Mesenchymal stem cell (in vitro differentiated cells and primary cell): ENCODE data around the gene PDE8A.

ENCODE experiments used
- DNase-seq: peaks from one replicate; pipeline ENCODE4 v3.0.0-alpha.2; 2013
- H2AFZ ChIP-seq: one replicate; pipeline ENCODE4 v1.6.1; 2013; ENCODE audit warnings: low read depth, mild to moderate bottlenecking, control low read depth, inconsistent platforms, low read length, moderate library complexity
- H2AK5ac ChIP-seq: 2 replicates; pipeline ENCODE4 v1.6.1; 2013; ENCODE audit warnings: low read length, moderate library complexity, mild to moderate bottlenecking, inconsistent platforms; ENCODE audit not compliant: severe bottlenecking
- H2BK120ac ChIP-seq: one replicate; pipeline ENCODE4 v1.6.1; 2013; ENCODE audit warnings: low read depth, mild to moderate bottlenecking, inconsistent platforms, low read length, moderate library complexity
- H2BK12ac ChIP-seq, 2 experiments: one replicate each; pipeline ENCODE4 v1.6.1; 2013; ENCODE audit warnings: inconsistent platforms in 2 of 2, low read length in 2 of 2, mild to moderate bottlenecking in 2 of 2, moderate library complexity in 2 of 2, control low read depth in 1 of 2
- H2BK15ac ChIP-seq: one replicate; pipeline ENCODE4 v1.6.1; 2013; ENCODE audit warnings: mild to moderate bottlenecking, low read depth, inconsistent platforms; ENCODE audit not compliant: poor library complexity, severe bottlenecking
- H2BK5ac ChIP-seq: 2 replicates; pipeline ENCODE4 v1.6.1; 2013; ENCODE audit warnings: low read depth, mild to moderate bottlenecking, low read length, control low read depth, inconsistent platforms; ENCODE audit not compliant: poor library complexity, severe bottlenecking
- H3K14ac ChIP-seq, 2 experiments: one replicate each; pipeline ENCODE4 v1.6.1; 2013; ENCODE audit warnings: inconsistent platforms in 2 of 2, low read length in 2 of 2, control low read depth in 1 of 2, mild to moderate bottlenecking in 1 of 2, moderate library complexity in 1 of 2
- H3K18ac ChIP-seq, 2 experiments: one replicate each; pipeline ENCODE4 v1.6.1; 2013; ENCODE audit warnings: inconsistent platforms in 2 of 2, low read length in 2 of 2, control low read depth in 1 of 2, low read depth in 1 of 2, mild to moderate bottlenecking in 1 of 2
- H3K23ac ChIP-seq, 2 experiments: one replicate each; pipeline ENCODE4 v1.6.1; 2013; ENCODE audit warnings: inconsistent platforms in 2 of 2, low read length in 2 of 2, mild to moderate bottlenecking in 2 of 2, moderate library complexity in 2 of 2, control low read depth in 1 of 2
- H3K27ac ChIP-seq: 2 replicates; pipeline ENCODE4 v1.5.1; 2013; ENCODE audit warnings: mild to moderate bottlenecking, moderate library complexity, low read length, control low read depth, inconsistent platforms; ENCODE audit not compliant: poor library complexity, severe bottlenecking
- H3K27me3 ChIP-seq, 2 experiments: 2 replicates each; pipeline versions ENCODE4 v1.6.1 to v1.7.0; 2013; ENCODE audit warnings: low read length in 2 of 2, mild to moderate bottlenecking in 2 of 2, moderate library complexity in 2 of 2, control low read depth in 1 of 2, inconsistent platforms in 1 of 2; ENCODE audit not compliant: control insufficient read depth in 1 of 2, insufficient read depth in 1 of 2
- H3K36me3 ChIP-seq, 2 experiments: 2 replicates each; pipeline versions ENCODE4 v1.6.1 to v1.7.0; 2013; ENCODE audit warnings: low read length in 2 of 2, control low read depth in 1 of 2, inconsistent platforms in 1 of 2, low read depth in 1 of 2, mild to moderate bottlenecking in 1 of 2; ENCODE audit not compliant: insufficient read depth in 2 of 2, control insufficient read depth in 1 of 2
- H3K4ac ChIP-seq, 2 experiments: one replicate each; pipeline ENCODE4 v1.6.1; 2013; ENCODE audit warnings: inconsistent platforms in 2 of 2, low read length in 2 of 2, mild to moderate bottlenecking in 2 of 2, moderate library complexity in 2 of 2, control low read depth in 1 of 2, low read depth in 1 of 2
- H3K4me1 ChIP-seq: 2 replicates; pipeline ENCODE4 v1.6.1; 2013; ENCODE audit warnings: low read depth, low read length, control low read depth; ENCODE audit not compliant: control insufficient read depth, insufficient read depth
- H3K4me2 ChIP-seq: 2 replicates; pipeline ENCODE4 v1.6.1; 2013; ENCODE audit warnings: low read length, mild to moderate bottlenecking, inconsistent platforms; ENCODE audit not compliant: poor library complexity, severe bottlenecking
- H3K4me3 ChIP-seq, 2 experiments: 2 replicates each; pipeline versions ENCODE4 v1.5.1 to v1.7.0; 2013; ENCODE audit warnings: low read length in 2 of 2, mild to moderate bottlenecking in 2 of 2, control low read depth in 1 of 2, low read depth in 1 of 2; ENCODE audit not compliant: insufficient read depth in 1 of 2
- H3K79me1 ChIP-seq: replicated peaks from 2 replicates; pipeline ENCODE4 v1.6.1; 2013; ENCODE audit warnings: mild to moderate bottlenecking, control low read depth, low read length, inconsistent platforms; ENCODE audit not compliant: poor library complexity, severe bottlenecking
- H3K9ac ChIP-seq: 2 replicates; pipeline ENCODE4 v1.7.0; 2013; ENCODE audit warnings: mild to moderate bottlenecking, low read length, moderate library complexity
- H3K9me3 ChIP-seq: 2 replicates; pipeline ENCODE4 v1.7.0; 2013; ENCODE audit warnings: mild to moderate bottlenecking, low read length; ENCODE audit not compliant: control insufficient read depth
- H4K8ac ChIP-seq: one replicate; pipeline ENCODE4 v1.6.1; 2013; ENCODE audit warnings: inconsistent platforms, mild to moderate bottlenecking, low read length, moderate library complexity
- H4K91ac ChIP-seq: one replicate; pipeline ENCODE4 v1.6.1; 2013; ENCODE audit warnings: mild to moderate bottlenecking, low read length, inconsistent platforms
- WGBS: methylation state at CpG from one replicate; pipeline ENCODE4 v1.1.7; 2013; ENCODE audit warnings: mixed read lengths; 5-methylcytosine and 5-hydroxymethylcytosine counted together

Gene PDE8A

DNA sequence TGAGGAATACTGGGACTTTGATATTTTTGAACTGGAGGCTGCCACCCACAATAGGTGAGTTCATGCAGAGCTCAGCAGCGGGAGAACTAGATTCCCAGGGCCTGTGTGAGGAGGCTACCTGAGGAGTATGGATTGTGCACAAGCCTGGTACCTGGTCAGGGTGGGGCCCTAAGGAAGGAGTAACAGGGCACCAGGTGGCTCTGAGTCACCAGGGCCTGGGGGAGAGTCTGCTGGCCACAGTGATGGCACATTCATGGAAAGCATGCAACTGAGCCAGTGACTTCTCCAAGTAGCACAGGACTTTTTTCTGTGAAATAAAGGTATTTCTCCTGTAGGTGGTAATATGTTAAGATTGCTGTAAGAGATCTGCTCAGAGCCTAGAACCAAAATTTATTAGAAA is 134.4 kb downstream of the PDE8A start:
- H3K18ac ChIP-seq, result no peak overlapping the region
- H4K8ac ChIP-seq, result no peak overlapping the region
- H3K9me3 ChIP-seq, result no peaks in the 10 kb centered on the region
- no peak overlapping the region for H2AFZ ChIP-seq
- H3K27ac ChIP-seq, result no peak overlapping the region
- no peak for DNase-seq
- H3K4me1 ChIP-seq, result no peaks in the 10 kb centered on the region
- 97% methylated on average over 1 of the region's 1 CpG for WGBS
- H2BK5ac ChIP-seq, result no peak overlapping the region
- H2BK15ac ChIP-seq, result no peak overlapping the region
- H3K4me3 ChIP-seq, result no peak overlapping the region
- no peak overlapping the region for H4K91ac ChIP-seq
- H3K9ac ChIP-seq, result no peak overlapping the region
- H3K14ac ChIP-seq, result no peak overlapping the region
- no peak overlapping the region for H3K23ac ChIP-seq
- peaks cover 19 to 70% of the 10 kb centered on the region in 2 experiments for H3K36me3 ChIP-seq
- no peak overlapping the region for H2BK120ac ChIP-seq
- no peak overlapping the region for H3K4me2 ChIP-seq
- H3K79me1 ChIP-seq, result no peaks in the 10 kb centered on the region
- H3K27me3 ChIP-seq, result no peaks in the 10 kb centered on the region
- H2AK5ac ChIP-seq, result no peak overlapping the region
- H2BK12ac ChIP-seq, result no peak overlapping the region
- H3K4ac ChIP-seq, result no peak overlapping the region

DNA sequence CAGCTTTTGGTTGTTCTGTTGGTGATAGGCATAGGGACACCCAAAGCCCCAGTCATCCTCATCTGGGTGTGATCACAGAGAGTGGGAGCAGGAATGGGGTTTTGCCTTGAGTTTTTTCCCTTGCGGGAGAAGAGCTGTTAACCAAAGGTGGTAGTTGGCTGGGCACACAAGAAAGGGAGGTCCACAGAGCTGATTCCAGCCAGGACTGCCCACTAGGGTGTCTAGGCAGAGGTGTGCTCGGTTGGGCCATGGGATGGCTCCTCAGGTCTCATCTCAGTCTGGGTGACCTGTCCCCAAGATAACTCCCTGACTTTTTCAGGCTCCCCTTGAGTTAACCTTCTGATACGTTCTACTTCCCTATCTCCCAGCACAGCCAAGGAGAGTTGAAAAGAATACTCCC is 134.8 kb downstream of the PDE8A start:
- Histone ChIP-seq H3K9me3 (no peaks in the 10 kb centered on the region), H3K4me3 (no peak overlapping the region), H3K23ac (no peak overlapping the region), H4K91ac (no peak overlapping the region), H3K4me1 (no peaks in the 10 kb centered on the region), H2BK120ac (no peak overlapping the region), H3K27me3 (no peaks in the 10 kb centered on the region), H2BK5ac (no peak overlapping the region), H4K8ac (no peak overlapping the region), H2BK12ac (no peak overlapping the region), H3K4me2 (no peak overlapping the region), H3K18ac (no peak overlapping the region), H3K36me3 (peaks cover 19 to 70% of the 10 kb centered on the region in 2 experiments), H2AK5ac (no peak overlapping the region), H3K9ac (no peak overlapping the region), H2BK15ac (no peak overlapping the region), H3K27ac (no peak overlapping the region), H2AFZ (no peak overlapping the region), H3K79me1 (no peaks in the 10 kb centered on the region), H3K4ac (no peak overlapping the region), H3K14ac (no peak overlapping the region)
- WGBS, result 100% methylated on average over 3 of the region's 3 CpGs
- no peak for DNase-seq

DNA sequence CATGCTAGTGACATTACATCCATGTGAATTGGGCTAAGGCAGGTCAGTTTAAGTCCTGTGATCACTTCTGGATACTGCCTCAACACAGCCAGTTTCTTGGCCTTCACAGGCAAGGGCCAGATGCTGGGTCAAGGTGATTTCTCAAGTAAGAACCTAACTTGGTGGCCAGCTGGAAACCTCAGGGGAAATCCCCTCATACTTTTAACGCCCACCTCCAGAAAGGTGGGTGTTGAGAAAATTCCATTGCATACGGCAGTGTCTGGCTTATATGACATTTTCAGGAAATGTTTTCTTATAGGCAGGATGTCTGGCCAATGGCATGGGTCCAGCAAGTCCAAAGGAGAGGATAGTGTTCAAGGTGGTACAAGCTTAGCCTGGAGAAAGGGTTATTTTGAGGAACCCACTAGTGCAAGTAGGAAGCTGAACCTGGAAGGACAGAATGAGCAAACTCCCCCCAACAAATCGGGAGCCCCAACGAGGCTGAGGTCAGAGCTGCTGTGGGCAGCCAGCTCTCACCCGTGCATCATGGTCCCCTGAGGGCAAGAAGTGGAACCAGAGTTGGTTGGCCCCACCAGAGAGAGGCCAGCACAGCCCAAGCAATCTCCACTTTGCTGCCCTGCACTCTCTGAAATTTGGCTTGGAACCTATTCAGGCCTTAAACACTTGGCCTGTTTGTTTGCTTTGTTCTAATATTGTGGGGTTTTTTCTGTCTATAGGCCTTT is 135.4 kb downstream of the PDE8A start:
- Histone ChIP-seq H2BK120ac (no peak overlapping the region), H2BK12ac (no peak overlapping the region)
- 93% methylated on average over 4 of the region's 5 CpGs for WGBS

DNA sequence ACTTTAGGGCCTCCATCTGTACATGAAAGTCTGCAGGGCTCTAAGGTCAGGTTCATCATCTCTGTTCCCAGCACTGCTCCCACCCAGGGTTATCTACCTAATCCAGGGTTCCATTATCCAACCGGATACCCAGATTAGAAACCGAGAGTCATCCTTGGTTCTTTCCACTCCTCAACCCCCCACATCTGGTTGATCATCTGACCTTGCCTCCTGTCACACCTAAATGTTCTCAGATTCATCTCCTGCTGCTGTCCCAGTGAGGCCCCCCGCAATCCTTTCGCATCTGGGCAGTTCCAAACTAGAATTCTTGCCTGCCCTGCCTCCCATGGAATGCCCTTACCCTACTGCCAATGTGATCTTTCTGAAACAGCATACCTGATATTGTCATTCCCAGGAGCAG is 136.5 kb downstream of the PDE8A start:
- no peak overlapping the region for H2AFZ ChIP-seq
- no peak overlapping the region for H3K14ac ChIP-seq
- no peak overlapping the region for H2BK12ac ChIP-seq
- no peak for DNase-seq
- H2BK120ac ChIP-seq, result no peak overlapping the region
- 98% methylated on average over 4 of the region's 4 CpGs for WGBS
- H3K4me3 ChIP-seq, result no peak overlapping the region
- H3K27ac ChIP-seq, result no peak overlapping the region
- H3K79me1 ChIP-seq, result no peaks in the 10 kb centered on the region
- H4K91ac ChIP-seq, result no peak overlapping the region
- H3K4me2 ChIP-seq, result no peak overlapping the region
- H3K9me3 ChIP-seq, result no peaks in the 10 kb centered on the region
- H3K27me3 ChIP-seq, result no peaks in the 10 kb centered on the region
- no peak overlapping the region for H3K9ac ChIP-seq
- no peaks in the 10 kb centered on the region for H3K4me1 ChIP-seq
- no peak overlapping the region for H3K18ac ChIP-seq
- H3K23ac ChIP-seq, result no peak overlapping the region
- no peak overlapping the region for H2AK5ac ChIP-seq
- H2BK5ac ChIP-seq, result no peak overlapping the region
- no peak overlapping the region for H2BK15ac ChIP-seq
- no peak overlapping the region for H3K4ac ChIP-seq
- H4K8ac ChIP-seq, result no peak overlapping the region
- H3K36me3 ChIP-seq, result peaks cover 17 to 82% of the 10 kb centered on the region in 2 experiments

More for the DNA sequence above, 135.4 kb downstream of the PDE8A start:
- no peak overlapping the region for H3K4me2 ChIP-seq
- no peak overlapping the region for H3K4ac ChIP-seq
- no peak overlapping the region for H3K23ac ChIP-seq
- peaks cover 19 to 75% of the 10 kb centered on the region in 2 experiments for H3K36me3 ChIP-seq
- H3K14ac ChIP-seq, result no peak overlapping the region
- no peak overlapping the region for H2BK5ac ChIP-seq
- no peaks in the 10 kb centered on the region for H3K79me1 ChIP-seq
- no peaks in the 10 kb centered on the region for H3K27me3 ChIP-seq
- H4K8ac ChIP-seq, result no peak overlapping the region
- H2BK15ac ChIP-seq, result no peak overlapping the region
- H3K9me3 ChIP-seq, result no peaks in the 10 kb centered on the region
- H4K91ac ChIP-seq, result no peak overlapping the region
- no peak for DNase-seq
- H3K4me1 ChIP-seq, result no peaks in the 10 kb centered on the region
- no peak overlapping the region for H3K4me3 ChIP-seq
- no peak overlapping the region for H3K18ac ChIP-seq
- no peak overlapping the region for H3K9ac ChIP-seq
- H2AFZ ChIP-seq, result no peak overlapping the region
- H2AK5ac ChIP-seq, result no peak overlapping the region
- no peak overlapping the region for H3K27ac ChIP-seq
